Left kidney (tissue), 8 donors: ENCODE results near the gene PEAK1. TPM values are rescaled to one million over a fixed set of nuclear protein-coding genes. Genes with fewer than 3 reads are reported as not detected.

Experiments
- DNase-seq: peaks from one replicate; pipeline ENCODE4 v3.0.0-alpha.2; 2013
- long read RNA-seq, 8 donors: transcript quantifications; one replicate each; lab custom pipeline, GENCODE V29; 2026
- polyA plus RNA-seq: library from polyadenylated mRNA; unstranded; fragments of 120-200 nt; gene quantifications from one replicate; pipeline ENCODE4 v1.2.1, GENCODE V29; 2013; ENCODE audit not compliant: insufficient read length

Gene PEAK1
- 40.5 TPM for polyA plus RNA-seq
- long read RNA-seq, donor 1, partial matches to known transcripts = 0 of 11 reads
- long read RNA-seq, donor 1, other reads (novel, unspliced or antisense) = 10 of 11 reads
- long read RNA-seq, donor 2, partial matches to known transcripts = 5 of 5 reads
- long read RNA-seq, donor 2, other reads (novel, unspliced or antisense) = 0 of 5 reads
- long read RNA-seq, donor 3, partial matches to known transcripts = 16 of 16 reads
- long read RNA-seq, donor 3, other reads (novel, unspliced or antisense) = 0 of 16 reads
- long read RNA-seq, donor 4 = 0 reads
- long read RNA-seq, donor 5 = 0 reads
- long read RNA-seq, donor 6 = 0 reads
- long read RNA-seq, donor 7, full-length matches to known transcripts = 3 of 3 reads
- long read RNA-seq, donor 7, partial matches to known transcripts = 0 of 3 reads
- long read RNA-seq, donor 7, other reads (novel, unspliced or antisense) = 0 of 3 reads
- long read RNA-seq, donor 8, full-length matches to known transcripts = 1 of 11 reads
- long read RNA-seq, donor 8, partial matches to known transcripts = 10 of 11 reads
- long read RNA-seq, donor 8, other reads (novel, unspliced or antisense) = 0 of 11 reads

- peak; percentile 99 for DNase-seq
Observed at GRCh38 chr15:77419836-77420609, at the start of gene PEAK1. TSS of gene PEAK1 (minus strand) at chr15:77420104. CDS start at chr15:77181926, 238,178 bp downstream.

GRCh38 chr15:77468896-77469295 is 49.0 kb upstream of the PEAK1 start:
- DNase-seq = no peak

DNA sequence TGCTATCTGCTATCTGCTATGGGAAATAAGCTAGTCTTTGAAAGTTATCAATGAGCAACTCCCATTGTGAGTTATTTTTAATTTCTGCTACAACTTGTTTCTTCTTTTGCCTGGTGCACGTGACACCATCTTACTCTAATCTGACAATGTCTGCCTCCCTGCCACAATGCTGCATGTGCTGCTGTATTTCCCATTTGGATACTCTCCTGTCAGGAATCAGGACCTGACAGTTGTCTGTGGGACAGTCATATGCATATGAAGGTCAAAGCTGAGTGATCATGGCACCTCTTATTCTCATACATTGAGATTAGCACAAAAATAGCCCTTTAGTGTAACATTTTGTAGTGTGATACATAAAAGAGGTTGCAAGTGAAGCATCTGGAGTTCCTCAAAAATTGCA is 46.6 kb upstream of the PEAK1 start:
- DNase-seq = no peak

DNA sequence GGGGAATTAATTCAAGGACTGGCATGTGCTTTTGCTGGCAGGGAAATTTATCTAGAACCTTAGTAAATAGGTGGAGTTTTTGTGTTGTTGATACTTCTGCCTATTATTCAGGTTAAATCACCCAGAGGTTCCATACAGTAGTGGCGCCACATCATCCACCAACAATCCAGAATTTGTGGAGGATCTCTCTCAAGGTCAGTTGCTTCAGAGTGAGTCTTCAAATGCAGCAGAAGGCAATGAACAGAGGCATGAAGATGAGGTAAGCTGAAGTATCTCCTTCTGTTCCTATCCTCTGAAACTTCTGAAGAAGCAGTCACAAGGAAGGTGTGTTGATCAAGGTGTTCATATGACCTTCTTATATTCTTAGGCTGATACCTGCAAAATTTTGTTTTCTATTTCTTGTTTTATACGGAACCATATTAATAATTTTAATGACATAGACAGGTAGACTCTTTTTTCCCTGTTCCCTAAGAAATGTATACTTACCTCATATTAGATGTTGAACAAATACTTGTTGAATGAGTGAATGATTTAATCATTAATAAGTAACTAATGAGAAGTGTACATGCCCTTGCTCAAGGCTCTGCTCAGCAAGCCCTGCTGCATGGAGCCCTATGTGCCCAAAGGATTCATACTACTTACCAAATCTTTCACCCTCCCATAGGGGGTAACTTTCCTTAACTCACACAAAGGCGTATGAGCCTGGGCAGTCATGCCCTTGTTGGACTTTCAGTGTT is 44.4 kb upstream of the PEAK1 start:
- no peak for DNase-seq

- DNase-seq = no peak
Observed at GRCh38 chr15:77461486-77461885, 41.6 kb upstream of the PEAK1 start.

GRCh38 chr15:77459031-77459430 is 39.1 kb upstream of the PEAK1 start:
- no peak for DNase-seq

- DNase-seq = no peak
Observed at GRCh38 chr15:77457905-77458265, 38.0 kb upstream of the PEAK1 start.

- no peak for DNase-seq
Observed at GRCh38 chr15:77457191-77457904, 37.4 kb upstream of the PEAK1 start.

GRCh38 chr15:77456746-77457145 is 36.8 kb upstream of the PEAK1 start:
- no peak for DNase-seq

DNA sequence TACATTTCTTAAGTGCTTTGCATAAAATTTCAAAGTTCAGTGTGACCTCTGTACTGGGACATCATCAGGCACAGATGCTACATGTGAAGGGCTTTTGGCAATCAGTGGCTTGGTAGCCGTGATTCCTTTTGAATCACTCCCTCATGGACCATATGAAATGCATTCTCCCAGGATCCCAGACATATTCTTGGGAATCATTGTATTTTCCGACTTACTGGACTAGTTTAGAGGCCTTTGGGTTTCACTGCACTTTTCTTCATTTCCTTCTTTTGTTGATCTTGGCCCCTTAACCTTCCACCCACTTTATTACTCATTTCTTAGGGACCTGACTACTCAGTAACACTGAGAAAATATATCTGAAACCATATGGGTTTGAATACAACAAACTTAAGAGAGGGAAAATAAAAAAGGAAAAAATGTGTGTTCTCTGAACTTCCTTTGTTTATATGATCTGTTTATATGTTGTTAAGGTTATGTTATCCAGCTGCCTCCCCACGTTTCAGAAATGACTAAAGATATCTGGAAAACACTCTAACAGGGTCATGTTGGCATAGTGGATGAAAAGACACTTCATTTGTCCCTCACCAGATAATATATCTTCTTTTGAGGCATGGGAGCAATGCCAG is 35.9 kb upstream of the PEAK1 start:
- DNase-seq = peak; percentile 53

- no peak for DNase-seq
Observed at GRCh38 chr15:77454951-77455350, 35.0 kb upstream of the PEAK1 start.

GRCh38 chr15:77454265-77454664 is 34.4 kb upstream of the PEAK1 start:
- no peak for DNase-seq

DNA sequence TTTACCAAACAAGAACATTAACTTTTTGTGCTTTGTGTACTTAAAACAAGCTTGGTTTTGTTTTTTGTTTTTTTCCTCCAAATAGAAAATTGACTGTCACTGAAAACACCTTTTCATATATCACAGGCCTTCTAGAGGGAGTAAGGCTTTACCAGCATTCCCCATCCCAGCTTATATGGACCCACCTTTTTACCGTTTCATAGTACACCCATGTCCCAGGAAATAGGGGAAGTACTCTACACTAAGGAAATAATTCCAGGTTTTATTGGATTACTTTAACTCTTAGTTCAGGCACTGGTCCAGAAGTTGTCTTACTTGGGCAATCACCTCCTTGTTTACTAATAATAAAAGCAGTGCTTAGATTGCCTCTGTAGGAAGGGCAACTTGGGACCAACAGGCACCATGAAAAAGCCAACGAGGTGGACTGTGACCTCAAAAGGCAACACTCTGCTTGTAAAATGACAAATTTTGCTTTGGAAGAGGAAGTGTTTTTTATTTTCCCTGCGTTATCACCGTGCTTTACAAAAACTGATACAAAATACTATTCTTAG is 27.0 kb upstream of the PEAK1 start:
- DNase-seq = no peak

DNA sequence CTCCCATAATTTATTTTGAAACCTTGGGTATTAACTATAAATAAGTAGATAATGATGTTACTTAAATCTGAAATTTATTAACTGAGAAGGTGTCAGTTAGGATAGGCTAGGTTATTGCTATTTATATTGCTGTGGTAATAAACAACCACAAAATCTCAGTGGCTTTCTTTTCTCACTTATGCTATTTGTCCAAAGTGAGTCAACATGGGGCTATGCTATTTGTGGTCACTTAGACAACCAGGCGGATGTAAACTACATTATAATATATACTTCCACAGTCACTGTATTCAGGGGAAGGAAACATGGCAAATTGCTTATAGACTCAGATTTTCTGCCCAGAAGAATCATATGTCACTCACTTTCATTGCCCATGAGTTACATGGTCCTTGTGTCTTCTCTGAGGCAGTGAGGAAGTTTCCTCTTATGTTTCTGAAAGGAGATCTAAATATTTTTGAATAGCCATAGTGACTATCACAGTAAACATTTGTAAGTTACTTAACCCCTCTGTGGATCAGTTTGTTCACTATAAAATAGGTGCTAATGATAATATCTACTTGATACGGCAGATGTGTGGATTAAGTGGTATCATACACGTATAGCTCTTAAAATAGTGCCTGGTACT is 20.6 kb upstream of the PEAK1 start:
- DNase-seq = no peak

DNA sequence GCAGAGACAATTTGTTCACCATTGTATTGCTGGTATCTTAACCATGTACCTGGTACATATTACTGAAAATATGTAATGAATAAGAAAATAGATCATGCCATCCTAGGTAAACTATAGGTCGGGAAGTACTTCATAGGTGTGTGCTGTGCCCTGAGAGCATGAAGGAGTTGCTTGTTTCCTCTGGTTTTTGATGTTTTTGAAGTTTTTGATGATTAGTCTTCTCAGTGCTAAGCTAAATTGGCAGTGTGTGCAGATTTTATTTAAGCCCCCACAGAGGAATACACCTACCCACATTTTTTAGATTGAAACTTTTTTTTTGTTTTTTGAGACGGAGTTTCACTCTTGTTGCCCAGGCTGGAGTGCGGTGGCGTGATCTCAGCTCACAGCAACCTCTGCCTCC is 17.4 kb upstream of the PEAK1 start:
- DNase-seq = no peak

DNA sequence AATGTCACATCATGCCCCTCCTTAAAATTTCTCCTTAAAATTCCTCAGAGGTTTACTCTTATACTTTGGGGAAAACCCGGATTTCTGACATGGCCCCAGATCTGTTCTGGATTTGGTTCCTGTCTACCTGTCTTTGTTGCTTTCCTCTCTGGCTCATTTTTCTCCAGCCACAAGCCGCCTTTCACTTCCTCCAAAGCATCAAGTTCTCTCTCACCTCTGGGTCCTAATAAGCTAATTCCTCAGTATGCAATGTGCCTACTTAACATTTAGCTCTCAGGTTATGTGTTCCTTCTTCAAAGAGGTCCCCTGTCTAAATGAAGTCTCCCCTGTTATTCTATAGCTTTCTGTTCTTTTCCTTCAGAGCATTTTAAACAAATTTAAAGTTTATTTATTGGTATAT is 16.9 kb upstream of the PEAK1 start:
- no peak for DNase-seq

- DNase-seq = no peak
Observed at GRCh38 chr15:77430652-77431051, 10.7 kb upstream of the PEAK1 start.

- no peak for DNase-seq
Observed at GRCh38 chr15:77430213-77430612, 10.3 kb upstream of the PEAK1 start.

GRCh38 chr15:77426871-77427270 is 7.0 kb upstream of the PEAK1 start:
- DNase-seq = no peak

GRCh38 chr15:77426377-77426776 is 6.5 kb upstream of the PEAK1 start:
- no peak for DNase-seq
